Measurements from ENCODE around the gene IDS. TPM values are rescaled to one million over a fixed set of nuclear protein-coding genes. Genes with fewer than 3 reads are reported as not detected.
A peak's percentile ranks its signal among the peaks of the same experiment; 100 is the strongest.
"Not testable (repeated sequence)": the region's sequence is repeated elsewhere in the genome, so short reads cannot be mapped to it uniquely, and the experiment has no call there.

IDS gene
- total RNA-seq, 1 experiment from 2014 or later: 78.7 TPM

DNA sequence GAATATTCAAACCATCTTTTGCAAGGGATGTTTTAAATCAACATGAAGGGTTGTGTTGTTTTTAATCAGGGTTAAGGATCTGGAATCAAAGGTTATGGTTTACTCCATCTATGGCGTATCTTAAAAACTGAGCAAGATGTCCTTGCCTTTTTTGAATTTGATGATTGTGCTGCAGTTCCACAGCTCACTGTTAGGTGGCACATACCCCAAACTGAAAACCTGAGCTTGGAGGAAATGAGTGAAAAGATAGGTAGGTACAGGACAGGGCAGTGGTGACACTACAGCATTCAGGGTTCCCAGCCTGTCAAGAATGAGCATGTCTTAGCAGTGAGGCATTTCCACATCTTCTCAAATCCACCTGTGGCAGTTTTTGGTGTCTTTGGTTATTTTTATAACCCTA, 22.6 kb upstream of the IDS start:
- no peaks in the 10 kb centered on the region for H3K4me1 ChIP-seq (ENCODE audit: control insufficient read depth, insufficient read depth, low read length)
- TF ChIP-seq TCF7L2 (IDR thresholded peaks at IDR 0.05; ENCODE audit: low read depth, low read length): no peak
- TF ChIP-seq, protein P1, sequence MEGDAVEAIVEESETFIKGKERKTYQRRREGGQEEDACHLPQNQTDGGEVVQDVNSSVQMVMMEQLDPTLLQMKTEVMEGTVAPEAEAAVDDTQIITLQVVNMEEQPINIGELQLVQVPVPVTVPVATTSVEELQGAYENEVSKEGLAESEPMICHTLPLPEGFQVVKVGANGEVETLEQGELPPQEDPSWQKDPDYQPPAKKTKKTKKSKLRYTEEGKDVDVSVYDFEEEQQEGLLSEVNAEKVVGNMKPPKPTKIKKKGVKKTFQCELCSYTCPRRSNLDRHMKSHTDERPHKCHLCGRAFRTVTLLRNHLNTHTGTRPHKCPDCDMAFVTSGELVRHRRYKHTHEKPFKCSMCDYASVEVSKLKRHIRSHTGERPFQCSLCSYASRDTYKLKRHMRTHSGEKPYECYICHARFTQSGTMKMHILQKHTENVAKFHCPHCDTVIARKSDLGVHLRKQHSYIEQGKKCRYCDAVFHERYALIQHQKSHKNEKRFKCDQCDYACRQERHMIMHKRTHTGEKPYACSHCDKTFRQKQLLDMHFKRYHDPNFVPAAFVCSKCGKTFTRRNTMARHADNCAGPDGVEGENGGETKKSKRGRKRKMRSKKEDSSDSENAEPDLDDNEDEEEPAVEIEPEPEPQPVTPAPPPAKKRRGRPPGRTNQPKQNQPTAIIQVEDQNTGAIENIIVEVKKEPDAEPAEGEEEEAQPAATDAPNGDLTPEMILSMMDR (IDR thresholded peaks at IDR 0.05): peak; percentile 72
- no peaks in the 10 kb centered on the region for H3K36me3 ChIP-seq (ENCODE audit: control insufficient read depth, insufficient read depth, low read length)
- BruUV-seq (replicated peaks): TSS peak; percentile 25
- no peaks in the 10 kb centered on the region for H3K27me3 ChIP-seq (ENCODE audit: control insufficient read depth, insufficient read depth, low read length)
- ChIA-PET POLR2A (no interaction called here), CTCF (interaction anchor here (0.6 kb wide), 3 partner anchors 9 to 1159 kb away, joined by 3 to 9 read pairs (median 3); no protein-coding TSS in a partner anchor)
- in situ Hi-C loops (cut with HindIII; ENCODE audit: low pct_unique_long_range_greater_than_20kb, low sequenced_read_pairs): no loop called here
- H3K4me3 ChIP-seq (ENCODE audit: low read depth in 2 of 2, low read length in 2 of 2): no peak overlapping the region
- ATAC-seq (peak; percentile 75), DNase-seq (ENCODE audit: low read depth, low spot score) (peak; percentile 28)
- no peaks in the 10 kb centered on the region for H3K9me3 ChIP-seq (ENCODE audit: control insufficient read depth, insufficient read depth, low read depth, low read length)
- intact Hi-C loops (cut with micrococcal nuclease; ENCODE audit: unreplicated experiment): no loop called here
- H3K27ac ChIP-seq (ENCODE audit: low read length): no peak overlapping the region

GRCh38 chrX:149526318-149527033, 21.4 kb upstream of the IDS start:
- in situ Hi-C loops (cut with HindIII; ENCODE audit: low pct_unique_long_range_greater_than_20kb, low sequenced_read_pairs); H3K36me3 ChIP-seq (ENCODE audit: control insufficient read depth, insufficient read depth, low read length); POLR2A ChIA-PET; DNase-seq (ENCODE audit: low read depth, low spot score); ATAC-seq; H3K9me3 ChIP-seq (ENCODE audit: control insufficient read depth, insufficient read depth, low read depth, low read length); H3K4me3 ChIP-seq (ENCODE audit: low read depth in 2 of 2, low read length in 2 of 2); CTCF ChIA-PET; H3K27ac ChIP-seq (ENCODE audit: low read length); H3K4me1 ChIP-seq (ENCODE audit: control insufficient read depth, insufficient read depth, low read length); H3K27me3 ChIP-seq (ENCODE audit: control insufficient read depth, insufficient read depth, low read length); BruUV-seq (replicated peaks); intact Hi-C loops (cut with micrococcal nuclease; ENCODE audit: unreplicated experiment): not testable (repeated sequence)

DNA sequence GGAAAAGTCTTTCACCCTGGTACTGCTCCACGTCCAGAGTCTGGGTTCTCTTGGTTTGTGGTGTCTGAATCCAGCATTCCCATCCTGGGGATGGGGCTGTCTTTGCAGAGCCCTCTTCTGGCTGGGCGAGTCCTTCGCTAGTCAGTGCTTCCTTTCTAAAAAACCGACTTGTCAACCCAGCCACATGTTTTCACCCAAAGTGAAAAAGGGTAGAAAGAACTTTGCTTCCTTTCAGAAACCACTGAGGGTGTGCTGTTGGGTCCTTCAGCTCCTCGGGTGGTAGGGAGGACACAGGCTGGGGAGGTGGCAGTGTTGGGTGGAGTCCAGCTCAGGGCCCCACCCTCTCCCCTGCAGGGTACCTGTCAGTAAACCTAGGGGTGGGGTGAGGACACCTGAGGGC, 20.8 kb upstream of the IDS start:
- H3K27me3 ChIP-seq (ENCODE audit: control insufficient read depth, insufficient read depth, low read length); in situ Hi-C loops (cut with HindIII; ENCODE audit: low pct_unique_long_range_greater_than_20kb, low sequenced_read_pairs); CTCF ChIA-PET; H3K36me3 ChIP-seq (ENCODE audit: control insufficient read depth, insufficient read depth, low read length); H3K9me3 ChIP-seq (ENCODE audit: control insufficient read depth, insufficient read depth, low read depth, low read length); ATAC-seq; H3K4me1 ChIP-seq (ENCODE audit: control insufficient read depth, insufficient read depth, low read length); intact Hi-C loops (cut with micrococcal nuclease; ENCODE audit: unreplicated experiment); POLR2A ChIA-PET; DNase-seq (ENCODE audit: low read depth, low spot score); BruUV-seq (replicated peaks); H3K4me3 ChIP-seq (ENCODE audit: low read depth in 2 of 2, low read length in 2 of 2); H3K27ac ChIP-seq (ENCODE audit: low read length): not testable (repeated sequence)

DNA sequence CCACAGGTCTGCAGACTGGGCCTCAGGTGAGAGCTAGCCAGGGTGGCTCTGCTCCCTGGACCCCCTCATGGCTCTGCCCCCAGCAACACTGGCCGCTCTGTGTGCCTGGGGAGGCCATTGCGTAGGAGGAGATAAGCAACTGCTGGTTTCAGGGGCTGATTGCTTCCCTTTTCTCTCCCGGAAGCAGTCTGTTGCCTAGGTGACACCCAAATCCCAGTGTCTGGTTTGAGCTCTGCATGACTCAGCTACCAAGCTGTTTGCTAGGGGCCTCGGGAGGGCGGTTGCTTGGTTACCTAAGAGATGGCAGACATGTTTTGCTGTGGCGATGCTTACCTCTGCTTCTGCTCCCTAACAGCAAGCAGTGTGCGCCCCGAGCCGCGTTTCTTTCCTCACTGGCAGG, 20.3 kb upstream of the IDS start:
- POLR2A ChIA-PET; in situ Hi-C loops (cut with HindIII; ENCODE audit: low pct_unique_long_range_greater_than_20kb, low sequenced_read_pairs); BruUV-seq (replicated peaks); H3K9me3 ChIP-seq (ENCODE audit: control insufficient read depth, insufficient read depth, low read depth, low read length); CTCF ChIA-PET; intact Hi-C loops (cut with micrococcal nuclease; ENCODE audit: unreplicated experiment); H3K36me3 ChIP-seq (ENCODE audit: control insufficient read depth, insufficient read depth, low read length); H3K4me1 ChIP-seq (ENCODE audit: control insufficient read depth, insufficient read depth, low read length); DNase-seq (ENCODE audit: low read depth, low spot score); H3K4me3 ChIP-seq (ENCODE audit: low read depth in 2 of 2, low read length in 2 of 2); H3K27me3 ChIP-seq (ENCODE audit: control insufficient read depth, insufficient read depth, low read length); H3K27ac ChIP-seq (ENCODE audit: low read length): not testable (repeated sequence)
- ATAC-seq: peak; percentile 47; the same call in 1 of the 2 replicates

Data from Panc1 (cell line).